SU-DHL-6 (cell line): Measurements from ENCODE around the gene FAM240A.
"Not testable (repeated sequence)": the region's sequence is repeated elsewhere in the genome, so short reads cannot be mapped to it uniquely, and the experiment has no call there.

Experiments
- H2AFZ ChIP-seq: fragments of 200-600 bp; sonication (generic); 2 replicates; pipeline ENCODE4 v1.6.1; 2014; ENCODE audit warnings: low read depth, mild to moderate bottlenecking, moderate library complexity, mixed read lengths, antibody characterized with exemption, low read length; ENCODE audit not compliant: severe bottlenecking
- H3F3A ChIP-seq: fragments of 200-600 bp; shearing (Covaris generic); 2 replicates; pipeline ENCODE4 v1.6.0; 2016; ENCODE audit warnings: antibody characterized with exemption, mild to moderate bottlenecking; ENCODE audit not compliant: insufficient read depth
- H3K27ac ChIP-seq: fragments of 200-600 bp; sonication (generic); 2 replicates; pipeline ENCODE4 v1.5.1; 2016; ENCODE audit warnings: low read depth, mild to moderate bottlenecking, low read length, moderate library complexity, mixed read lengths
- H3K27me3 ChIP-seq: fragments of 200-600 bp; sonication (generic), shearing (Covaris generic); 2 replicates; pipeline ENCODE4 v1.6.0; 2014; ENCODE audit warnings: mild to moderate bottlenecking, low read length
- H3K36me3 ChIP-seq: fragments of 200-600 bp; sonication (generic); 2 replicates; pipeline ENCODE4 v1.6.1; 2014; ENCODE audit warnings: mild to moderate bottlenecking, low read length, mixed read lengths
- H3K4me2 ChIP-seq: fragments of 300-600, 200-600 bp; shearing (Covaris generic), sonication (generic); 2 replicates; pipeline ENCODE4 v1.6.0; 2014; ENCODE audit warnings: low read length, low read depth, mild to moderate bottlenecking; ENCODE audit not compliant: poor library complexity, severe bottlenecking
- H3K4me3 ChIP-seq: fragments of 200-600 bp; sonication (generic); 2 replicates; pipeline ENCODE4 v1.5.1; 2014; ENCODE audit warnings: antibody characterized with exemption, low read length, mild to moderate bottlenecking, mixed read lengths; ENCODE audit not compliant: insufficient read depth, poor library complexity, severe bottlenecking
- H3K79me2 ChIP-seq: fragments of 200-600 bp; sonication (generic); 2 replicates; pipeline ENCODE4 v1.6.1; 2014; ENCODE audit warnings: mild to moderate bottlenecking, low read length, moderate library complexity; ENCODE audit not compliant: insufficient read depth
- H3K9ac ChIP-seq: fragments of 200-600 bp; sonication (generic); 2 replicates; pipeline ENCODE4 v1.7.0; 2014; ENCODE audit warnings: mild to moderate bottlenecking, low read length
- H3K9me2 ChIP-seq: fragments of 200-600 bp; sonication (generic); replicated peaks from 2 replicates; pipeline ENCODE4 v1.6.1; 2014; ENCODE audit warnings: low read length; ENCODE audit not compliant: insufficient read depth
- H3K9me3 ChIP-seq: fragments of 200-600 bp; sonication (generic); 2 replicates; pipeline ENCODE4 v1.6.1; 2014; ENCODE audit warnings: low read length, mixed read lengths; ENCODE audit not compliant: insufficient read depth
- H4K20me1 ChIP-seq: fragments of 200-600 bp; sonication (generic); 2 replicates; pipeline ENCODE4 v1.6.1; 2014; ENCODE audit warnings: low read depth, mild to moderate bottlenecking, antibody characterized with exemption, low read length, moderate library complexity, mixed read lengths
- CTCF ChIP-seq: fragments of 200-600 bp; sonication (generic); IDR thresholded peaks from one replicate; pipeline ENCODE4 v1.5.1; 2017; ENCODE audit warnings: antibody characterized with exemption, mild to moderate bottlenecking, low read length, moderate library complexity; ENCODE audit not compliant: insufficient read depth, poor library complexity, severe bottlenecking
- EZH2phosphoT487 ChIP-seq: fragments of 200-600 bp; sonication (generic), shearing (Covaris generic); conservative IDR thresholded peaks from 2 replicates; pipeline ENCODE4 v1.6.1; 2018; ENCODE audit warnings: mild to moderate bottlenecking, antibody characterized with exemption, low read length, moderate library complexity, mixed read lengths

The FAM240A gene

DNA sequence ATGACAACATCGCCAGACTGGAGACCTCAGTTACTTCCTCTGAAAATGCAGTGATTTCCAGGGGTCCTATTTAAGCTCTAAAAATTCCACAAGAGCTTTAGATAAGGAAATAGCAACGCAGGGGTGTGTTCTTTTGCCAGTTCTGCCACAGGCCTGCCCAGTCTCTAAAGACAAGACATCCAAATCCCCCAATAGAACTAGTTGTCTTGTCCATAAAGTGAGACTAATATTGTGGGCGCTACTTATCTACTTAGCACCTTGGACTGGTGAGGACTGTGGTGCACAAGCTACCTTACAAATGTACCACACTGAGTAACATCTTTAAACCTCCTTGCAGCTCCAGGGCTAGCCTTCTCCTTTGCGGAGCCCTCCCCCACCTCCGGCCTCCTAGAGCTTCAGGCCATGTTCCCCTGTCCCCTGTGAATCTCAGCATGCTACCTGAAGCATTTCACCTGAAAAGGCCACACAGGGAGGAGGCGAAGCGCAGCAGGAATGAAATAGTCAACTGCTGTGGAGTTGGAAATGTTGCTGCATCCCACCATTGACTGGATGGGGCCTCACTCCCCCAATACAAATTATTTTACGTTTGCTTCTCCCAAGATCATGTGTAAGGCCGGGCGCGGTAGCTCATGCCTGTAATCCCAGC lies 36.6 kb upstream of the FAM240A start:
- no peaks in the 10 kb centered on the region for H3K79me2 ChIP-seq
- no peak overlapping the region for H2AFZ ChIP-seq
- H3K36me3 ChIP-seq: no peaks in the 10 kb centered on the region
- H3K27ac ChIP-seq: no peak overlapping the region
- no peaks in the 10 kb centered on the region for H3F3A ChIP-seq
- H3K9ac ChIP-seq: no peak overlapping the region
- H4K20me1 ChIP-seq: no peaks in the 10 kb centered on the region
- no peaks in the 10 kb centered on the region for H3K27me3 ChIP-seq
- TF ChIP-seq EZH2phosphoT487 (no peak), CTCF (no peak)
- H3K9me3 ChIP-seq: no peaks in the 10 kb centered on the region
- H3K9me2 ChIP-seq: no peaks in the 10 kb centered on the region
- no peak overlapping the region for H3K4me2 ChIP-seq
- no peak overlapping the region for H3K4me3 ChIP-seq

DNA sequence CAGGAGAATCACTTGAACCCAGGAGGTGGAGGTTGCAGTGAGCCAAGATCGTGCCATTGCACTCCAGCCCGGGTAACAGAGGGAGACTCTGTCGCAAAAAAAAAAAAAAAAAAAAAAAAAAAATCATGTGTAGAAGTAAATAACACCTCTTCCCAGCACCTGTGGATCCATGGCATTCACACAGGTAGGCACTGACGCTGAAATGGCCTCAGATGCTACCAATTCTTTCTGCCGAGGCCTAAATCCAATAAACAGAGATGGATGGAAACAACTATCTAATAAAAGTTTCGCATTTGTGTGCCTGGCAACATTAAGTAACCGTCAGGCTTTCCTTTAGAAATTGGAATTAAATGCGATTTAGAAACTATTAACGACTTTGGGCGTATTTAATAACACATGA lies 35.9 kb upstream of the FAM240A start:
- H3K36me3 ChIP-seq: no peaks in the 10 kb centered on the region
- no peaks in the 10 kb centered on the region for H3K27me3 ChIP-seq
- TF ChIP-seq CTCF: no peak
- TF ChIP-seq EZH2phosphoT487: no peak
- no peaks in the 10 kb centered on the region for H3K79me2 ChIP-seq
- H4K20me1 ChIP-seq: no peaks in the 10 kb centered on the region
- no peaks in the 10 kb centered on the region for H3F3A ChIP-seq
- H3K9ac ChIP-seq: no peak overlapping the region
- H2AFZ ChIP-seq: no peak overlapping the region
- no peak overlapping the region for H3K4me2 ChIP-seq
- H3K9me2 ChIP-seq: no peaks in the 10 kb centered on the region
- no peak overlapping the region for H3K27ac ChIP-seq
- no peak overlapping the region for H3K4me3 ChIP-seq
- H3K9me3 ChIP-seq: no peaks in the 10 kb centered on the region

- H3K4me2 ChIP-seq: no peak overlapping the region
- no peaks in the 10 kb centered on the region for H3K27me3 ChIP-seq
- H4K20me1 ChIP-seq: no peaks in the 10 kb centered on the region
- TF ChIP-seq CTCF (no peak), EZH2phosphoT487 (no peak)
- H3K4me3 ChIP-seq: no peak overlapping the region
- no peaks in the 10 kb centered on the region for H3K9me3 ChIP-seq
- no peak overlapping the region for H2AFZ ChIP-seq
- no peaks in the 10 kb centered on the region for H3K79me2 ChIP-seq
- no peak overlapping the region for H3K27ac ChIP-seq
- H3F3A ChIP-seq: no peaks in the 10 kb centered on the region
- no peaks in the 10 kb centered on the region for H3K9me2 ChIP-seq
- no peaks in the 10 kb centered on the region for H3K36me3 ChIP-seq
- no peak overlapping the region for H3K9ac ChIP-seq
Observed at GRCh38 chr3:46576879-46577278, 35.4 kb upstream of the FAM240A start.

DNA sequence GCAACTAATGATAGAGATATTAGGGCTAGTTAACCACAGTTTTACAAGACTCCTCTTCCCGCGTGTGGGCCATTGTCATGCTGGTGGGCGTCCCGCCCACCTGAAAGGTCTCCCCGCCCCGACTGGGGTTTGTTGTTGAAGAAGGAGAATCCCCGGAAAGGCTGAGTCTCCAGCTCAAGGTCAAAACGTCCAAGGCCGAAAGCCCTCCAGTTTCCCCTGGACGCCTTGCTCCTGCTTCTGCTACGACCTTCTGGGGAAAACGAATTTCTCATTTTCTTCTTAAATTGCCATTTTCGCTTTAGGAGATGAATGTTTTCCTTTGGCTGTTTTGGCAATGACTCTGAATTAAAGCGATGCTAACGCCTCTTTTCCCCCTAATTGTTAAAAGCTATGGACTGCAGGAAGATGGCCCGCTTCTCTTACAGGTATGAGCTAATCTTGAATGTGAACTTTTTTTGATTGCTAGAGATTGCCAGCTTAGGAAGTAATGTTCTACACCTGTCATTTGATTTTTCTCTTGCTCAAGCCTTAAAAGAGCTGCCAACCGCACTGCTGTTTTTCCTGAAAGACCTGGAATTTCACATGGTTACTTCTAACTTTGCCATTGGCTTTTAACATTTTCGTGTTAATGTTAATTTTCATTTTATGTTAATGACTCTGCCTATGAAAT lies 34.6 kb upstream of the FAM240A start:
- not testable (repeated sequence) for H3K9me2 ChIP-seq, H3K4me2 ChIP-seq, H2AFZ ChIP-seq, H3K9ac ChIP-seq, H3K27ac ChIP-seq, H3K4me3 ChIP-seq, H3F3A ChIP-seq, H3K36me3 ChIP-seq, H3K27me3 ChIP-seq, H3K9me3 ChIP-seq, H3K79me2 ChIP-seq, H4K20me1 ChIP-seq
